ENCODE measurements around the gene TMEM247. TPM values are rescaled to one million over a fixed set of nuclear protein-coding genes. Genes with fewer than 3 reads are reported as not detected.

Gene TMEM247
- total RNA-seq, 1 donor from 2014 or later, result not detected

DNA sequence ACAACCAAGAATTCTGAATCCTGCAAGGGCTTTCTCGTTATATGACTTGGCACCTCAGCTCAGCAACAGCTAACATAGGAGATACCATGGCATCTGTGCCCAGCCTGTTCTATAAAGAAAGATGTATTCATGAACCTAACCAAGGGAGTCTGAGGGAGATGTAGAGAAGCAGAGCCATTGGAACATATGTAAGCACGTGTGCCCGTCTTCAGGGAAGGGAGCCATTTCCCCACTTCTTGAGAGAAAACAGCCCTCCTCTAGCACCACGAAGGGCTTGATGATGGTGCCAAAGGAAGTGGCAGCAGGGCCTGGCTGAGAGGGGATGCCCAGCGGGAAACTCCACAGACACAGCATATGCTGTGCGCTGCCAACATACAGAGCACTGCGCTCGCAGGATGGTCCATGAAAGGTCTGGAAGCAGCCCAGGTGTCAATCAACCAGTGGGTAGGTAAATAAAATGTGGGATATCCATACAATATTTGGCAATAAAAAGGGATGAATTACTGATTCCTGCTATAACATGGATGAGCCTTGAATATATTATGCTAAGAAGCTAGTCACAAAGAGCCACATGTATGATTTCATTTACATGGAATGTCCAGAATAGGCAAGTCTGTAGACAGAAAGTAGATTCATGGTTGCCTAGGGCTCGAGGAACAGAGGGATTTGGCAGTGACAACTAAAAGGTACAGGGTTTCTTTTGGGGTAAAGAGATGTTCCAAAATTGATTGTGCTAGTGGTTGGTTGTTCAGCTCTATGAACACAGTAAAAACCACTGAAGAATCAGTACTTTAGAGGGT lies 16.1 kb downstream of the TMEM247 start:
- H3K79me2 ChIP-seq (ENCODE audit: insufficient read depth, low read length), result no peaks in the 10 kb centered on the region
- no peaks in the 10 kb centered on the region for H4K20me1 ChIP-seq (ENCODE audit: insufficient read depth, low read length)
- no peak for TF ChIP-seq EZH2 (IDR thresholded peaks at IDR 0.05; ENCODE audit: insufficient read depth, low read length)
- TF ChIP-seq, protein P1, sequence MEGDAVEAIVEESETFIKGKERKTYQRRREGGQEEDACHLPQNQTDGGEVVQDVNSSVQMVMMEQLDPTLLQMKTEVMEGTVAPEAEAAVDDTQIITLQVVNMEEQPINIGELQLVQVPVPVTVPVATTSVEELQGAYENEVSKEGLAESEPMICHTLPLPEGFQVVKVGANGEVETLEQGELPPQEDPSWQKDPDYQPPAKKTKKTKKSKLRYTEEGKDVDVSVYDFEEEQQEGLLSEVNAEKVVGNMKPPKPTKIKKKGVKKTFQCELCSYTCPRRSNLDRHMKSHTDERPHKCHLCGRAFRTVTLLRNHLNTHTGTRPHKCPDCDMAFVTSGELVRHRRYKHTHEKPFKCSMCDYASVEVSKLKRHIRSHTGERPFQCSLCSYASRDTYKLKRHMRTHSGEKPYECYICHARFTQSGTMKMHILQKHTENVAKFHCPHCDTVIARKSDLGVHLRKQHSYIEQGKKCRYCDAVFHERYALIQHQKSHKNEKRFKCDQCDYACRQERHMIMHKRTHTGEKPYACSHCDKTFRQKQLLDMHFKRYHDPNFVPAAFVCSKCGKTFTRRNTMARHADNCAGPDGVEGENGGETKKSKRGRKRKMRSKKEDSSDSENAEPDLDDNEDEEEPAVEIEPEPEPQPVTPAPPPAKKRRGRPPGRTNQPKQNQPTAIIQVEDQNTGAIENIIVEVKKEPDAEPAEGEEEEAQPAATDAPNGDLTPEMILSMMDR (IDR thresholded peaks at IDR 0.05; ENCODE audit: insufficient read depth, low read depth, low read length), result no peak
- H2AFZ ChIP-seq (ENCODE audit: low read depth, low read length), result no peak overlapping the region
- no peak overlapping the region for H3K4me3 ChIP-seq (ENCODE audit: insufficient read depth, low read depth, low read length)
- peaks cover 23% of the 10 kb centered on the region for H3K4me1 ChIP-seq (ENCODE audit: insufficient read depth, low read length)
- H3K9ac ChIP-seq (ENCODE audit: low read length), result no peak overlapping the region
- H3K9me3 ChIP-seq (ENCODE audit: insufficient read depth, low read depth, low read length), result no peaks in the 10 kb centered on the region
- no peak overlapping the region for H3K4me2 ChIP-seq (ENCODE audit: low read length)
- FAIRE-seq (no peak), DNase-seq (ENCODE audit: low read depth) (peak; percentile 41)
- H3K4me3 Mint-ChIP-seq (ENCODE audit: unreplicated experiment), result no peak overlapping the region
- peaks cover 5% of the 10 kb centered on the region for H3K9me3 Mint-ChIP-seq (ENCODE audit: unreplicated experiment)
- peaks cover 31% of the 10 kb centered on the region for H3K4me1 Mint-ChIP-seq (ENCODE audit: low read depth, unreplicated experiment)
- H3K27me3 ChIP-seq (ENCODE audit: insufficient read depth, low read length), result no peaks in the 10 kb centered on the region
- no peak overlapping the region for H3K27ac ChIP-seq (ENCODE audit: low read depth, low read length)
- H3K36me3 Mint-ChIP-seq (ENCODE audit: low read depth, unreplicated experiment), result peaks cover 3% of the 10 kb centered on the region
- peaks cover 16% of the 10 kb centered on the region for H3K27me3 Mint-ChIP-seq (ENCODE audit: low read depth, unreplicated experiment)
- H3K27ac Mint-ChIP-seq (ENCODE audit: unreplicated experiment), result peak overlapping the region; percentile 54
- H3K36me3 ChIP-seq (ENCODE audit: insufficient read depth, low read length), result no peaks in the 10 kb centered on the region

- Histone ChIP-seq H3K4me1 (ENCODE audit: insufficient read depth, low read length) (peaks cover 18% of the 10 kb centered on the region), H4K20me1 (ENCODE audit: insufficient read depth, low read length) (no peaks in the 10 kb centered on the region), H3K27ac (ENCODE audit: low read depth, low read length) (no peak overlapping the region), H3K9ac (ENCODE audit: low read length) (no peak overlapping the region), H3K36me3 (ENCODE audit: insufficient read depth, low read length) (no peaks in the 10 kb centered on the region), H3K79me2 (ENCODE audit: insufficient read depth, low read length) (no peaks in the 10 kb centered on the region), H3K27me3 (ENCODE audit: insufficient read depth, low read length) (no peaks in the 10 kb centered on the region), H2AFZ (ENCODE audit: low read depth, low read length) (no peak overlapping the region), H3K4me3 (ENCODE audit: insufficient read depth, low read depth, low read length) (no peak overlapping the region), H3K9me3 (ENCODE audit: insufficient read depth, low read depth, low read length) (no peaks in the 10 kb centered on the region), H3K4me2 (ENCODE audit: low read length) (no peak overlapping the region)
- TF ChIP-seq, protein P1 (IDR thresholded peaks at IDR 0.05; ENCODE audit: insufficient read depth, low read depth, low read length), result no peak
- H3K9me3 Mint-ChIP-seq (ENCODE audit: unreplicated experiment), result peaks cover 5% of the 10 kb centered on the region
- H3K27me3 Mint-ChIP-seq (ENCODE audit: low read depth, unreplicated experiment), result peaks cover 14% of the 10 kb centered on the region
- DNase-seq (ENCODE audit: low read depth) (no peak), FAIRE-seq (no peak)
- H3K4me1 Mint-ChIP-seq (ENCODE audit: low read depth, unreplicated experiment), result peaks cover 27% of the 10 kb centered on the region
- no peak overlapping the region for H3K27ac Mint-ChIP-seq (ENCODE audit: unreplicated experiment)
- H3K4me3 Mint-ChIP-seq (ENCODE audit: unreplicated experiment), result no peak overlapping the region
- no peaks in the 10 kb centered on the region for H3K36me3 Mint-ChIP-seq (ENCODE audit: low read depth, unreplicated experiment)
These were observed 18.4 kb downstream of the TMEM247 start for GRCh38 chr2:46497766-46498165.

- Histone ChIP-seq H3K27ac (ENCODE audit: low read depth, low read length) (no peak overlapping the region), H3K27me3 (ENCODE audit: insufficient read depth, low read length) (no peaks in the 10 kb centered on the region), H3K9me3 (ENCODE audit: insufficient read depth, low read depth, low read length) (no peaks in the 10 kb centered on the region), H4K20me1 (ENCODE audit: insufficient read depth, low read length) (no peaks in the 10 kb centered on the region), H3K4me3 (ENCODE audit: insufficient read depth, low read depth, low read length) (no peak overlapping the region), H3K79me2 (ENCODE audit: insufficient read depth, low read length) (no peaks in the 10 kb centered on the region), H3K4me1 (ENCODE audit: insufficient read depth, low read length) (peaks cover 11% of the 10 kb centered on the region), H3K9ac (ENCODE audit: low read length) (no peak overlapping the region), H3K4me2 (ENCODE audit: low read length) (no peak overlapping the region), H2AFZ (ENCODE audit: low read depth, low read length) (no peak overlapping the region), H3K36me3 (ENCODE audit: insufficient read depth, low read length) (no peaks in the 10 kb centered on the region)
- H3K4me1 Mint-ChIP-seq (ENCODE audit: low read depth, unreplicated experiment), result peaks cover 17% of the 10 kb centered on the region
- no peak for TF ChIP-seq EZH2 (IDR thresholded peaks at IDR 0.05; ENCODE audit: insufficient read depth, low read length)
- TF ChIP-seq, protein P1 (IDR thresholded peaks at IDR 0.05; ENCODE audit: insufficient read depth, low read depth, low read length), result no peak
- DNase-seq (ENCODE audit: low read depth) (no peak), FAIRE-seq (no peak)
- H3K36me3 Mint-ChIP-seq (ENCODE audit: low read depth, unreplicated experiment), result no peaks in the 10 kb centered on the region
- H3K27me3 Mint-ChIP-seq (ENCODE audit: low read depth, unreplicated experiment), result peaks cover 14% of the 10 kb centered on the region
- peak overlapping the region; percentile 64 for H3K4me3 Mint-ChIP-seq (ENCODE audit: unreplicated experiment)
- no peak overlapping the region for H3K27ac Mint-ChIP-seq (ENCODE audit: unreplicated experiment)
- peaks cover 5% of the 10 kb centered on the region for H3K9me3 Mint-ChIP-seq (ENCODE audit: unreplicated experiment)
These were observed 19.3 kb downstream of the TMEM247 start for GRCh38 chr2:46498681-46499080.

All from astrocyte (in vitro differentiated cells and primary cell).